ENCODE measurements around the gene KLHL29. TPM values are rescaled to one million over a fixed set of nuclear protein-coding genes. Genes with fewer than 3 reads are reported as not detected.

The KLHL29 gene
- total and polyA plus RNA-seq, 5 donors: 1.7 to 4.0 (median 2.0) TPM

- H3K27me3 ChIP-seq (ENCODE audit: control insufficient read depth, insufficient read depth): no peaks in the 10 kb centered on the region
- H3K27ac ChIP-seq (ENCODE audit: low read length): no peak overlapping the region
- H3K4me3 ChIP-seq (ENCODE audit: low read length): no peak overlapping the region
- no peaks in the 10 kb centered on the region for H3K9me3 ChIP-seq (ENCODE audit: control insufficient read depth, low read length)
- intact Hi-C loops (cut with DNase I): no loop called here
- ATAC-seq (no peak), DNase-seq (no peak)
- WGBS: 88% methylated on average over 8 of the region's 8 CpGs
- H3K4me1 ChIP-seq (ENCODE audit: control insufficient read depth, insufficient read depth, low read length): no peaks in the 10 kb centered on the region
Measured at GRCh38 chr2:23373666-23374065, 11.3 kb upstream of the KLHL29 start.

DNA sequence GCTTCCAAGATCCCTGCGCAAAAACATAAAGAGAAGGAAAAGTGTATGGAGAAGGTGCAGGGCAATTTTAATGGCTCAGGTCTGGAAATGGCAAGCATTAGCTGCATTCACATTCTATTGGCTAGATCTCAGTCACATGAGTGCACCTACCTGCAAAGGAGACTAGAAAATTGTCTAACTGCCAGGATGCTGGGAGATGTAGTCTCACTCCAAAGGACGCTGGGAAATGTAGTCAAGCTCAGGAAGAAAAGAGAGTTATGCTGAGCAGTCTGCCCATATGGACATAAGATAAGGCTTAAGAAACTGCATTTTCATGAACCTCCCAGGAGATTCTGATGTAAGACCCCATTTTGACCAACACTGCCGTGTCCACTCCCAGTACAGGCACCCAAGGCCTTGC, 9.5 kb upstream of the KLHL29 start:
- no peaks in the 10 kb centered on the region for H3K4me1 ChIP-seq (ENCODE audit: control insufficient read depth, insufficient read depth, low read length)
- H3K27me3 ChIP-seq (ENCODE audit: control insufficient read depth, insufficient read depth): no peaks in the 10 kb centered on the region
- H3K27ac ChIP-seq (ENCODE audit: low read length): no peak overlapping the region
- DNase-seq (no peak), ATAC-seq (no peak)
- WGBS: 80% methylated on average over 3 of the region's 3 CpGs
- no peak overlapping the region for H3K4me3 ChIP-seq (ENCODE audit: low read length)
- intact Hi-C loops (cut with DNase I): no loop called here
- no peaks in the 10 kb centered on the region for H3K9me3 ChIP-seq (ENCODE audit: control insufficient read depth, low read length)

GRCh38 chr2:23376075-23376474, 8.9 kb upstream of the KLHL29 start:
- Histone ChIP-seq H3K9me3 (ENCODE audit: control insufficient read depth, low read length) (no peaks in the 10 kb centered on the region), H3K4me3 (ENCODE audit: low read length) (no peak overlapping the region), H3K27me3 (ENCODE audit: control insufficient read depth, insufficient read depth) (no peaks in the 10 kb centered on the region), H3K4me1 (ENCODE audit: control insufficient read depth, insufficient read depth, low read length) (no peaks in the 10 kb centered on the region), H3K27ac (ENCODE audit: low read length) (no peak overlapping the region)
- WGBS: 76% methylated on average over 5 of the region's 5 CpGs
- intact Hi-C loops (cut with DNase I): no loop called here
- ATAC-seq: no peak
- no peak for DNase-seq

DNA sequence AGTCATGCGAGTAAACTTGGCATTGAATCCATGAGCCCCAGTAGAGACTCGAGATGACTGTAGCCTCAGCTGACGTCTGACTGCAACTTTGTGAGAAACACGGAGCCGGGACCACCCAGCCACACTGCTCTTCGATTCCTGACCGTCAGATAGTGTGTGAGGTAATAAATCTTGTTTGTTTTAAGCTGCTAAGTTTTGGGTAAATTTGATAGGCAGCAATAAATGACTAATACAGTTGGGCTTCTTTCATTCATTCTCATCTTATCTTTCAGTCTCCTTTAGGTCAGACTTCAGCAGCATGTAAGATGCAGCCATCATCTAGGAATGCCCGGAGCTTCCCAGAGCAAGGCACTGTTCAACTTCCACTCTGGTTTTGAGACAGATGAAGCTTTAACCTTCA, 8.0 kb upstream of the KLHL29 start:
- WGBS: 71% methylated on average over 8 of the region's 8 CpGs
- Histone ChIP-seq H3K9me3 (ENCODE audit: control insufficient read depth, low read length) (no peaks in the 10 kb centered on the region), H3K27me3 (ENCODE audit: control insufficient read depth, insufficient read depth) (no peaks in the 10 kb centered on the region), H3K27ac (ENCODE audit: low read length) (no peak overlapping the region), H3K4me1 (ENCODE audit: control insufficient read depth, insufficient read depth, low read length) (no peaks in the 10 kb centered on the region), H3K4me3 (ENCODE audit: low read length) (no peak overlapping the region)
- intact Hi-C loops (cut with DNase I): no loop called here
- no peak for DNase-seq
- ATAC-seq: no peak

DNA sequence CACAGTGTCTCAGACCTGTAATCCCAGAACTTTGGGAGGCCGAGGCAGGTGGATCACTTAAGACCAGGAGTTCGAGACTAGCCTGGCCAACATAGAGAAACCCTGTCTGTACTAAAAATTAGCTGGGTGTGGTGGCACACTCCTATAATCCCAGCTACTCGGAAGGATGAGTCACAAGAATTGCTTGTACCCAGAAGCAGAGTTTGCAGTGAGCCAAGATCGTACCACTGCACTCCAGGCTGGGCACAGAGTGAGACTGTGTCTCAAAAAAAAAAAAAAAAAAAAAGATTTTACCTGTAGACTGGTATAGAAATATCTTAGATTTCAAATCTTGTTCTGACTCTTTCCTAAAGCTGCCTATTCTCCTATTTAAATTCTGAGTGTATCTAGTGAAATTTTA, 7.2 kb upstream of the KLHL29 start:
- 91% methylated on average over 4 of the region's 4 CpGs for WGBS
- no peaks in the 10 kb centered on the region for H3K27me3 ChIP-seq (ENCODE audit: control insufficient read depth, insufficient read depth)
- H3K9me3 ChIP-seq (ENCODE audit: control insufficient read depth, low read length): no peaks in the 10 kb centered on the region
- H3K27ac ChIP-seq (ENCODE audit: low read length): no peak overlapping the region
- ATAC-seq (no peak), DNase-seq (no peak)
- H3K4me3 ChIP-seq (ENCODE audit: low read length): no peak overlapping the region
- no peaks in the 10 kb centered on the region for H3K4me1 ChIP-seq (ENCODE audit: control insufficient read depth, insufficient read depth, low read length)
- intact Hi-C loops (cut with DNase I): no loop called here

GRCh38 chr2:23378496-23378895, 6.5 kb upstream of the KLHL29 start:
- no peak overlapping the region for H3K4me3 ChIP-seq (ENCODE audit: low read length)
- no peaks in the 10 kb centered on the region for H3K9me3 ChIP-seq (ENCODE audit: control insufficient read depth, low read length)
- H3K27me3 ChIP-seq (ENCODE audit: control insufficient read depth, insufficient read depth): no peaks in the 10 kb centered on the region
- DNase-seq (no peak), ATAC-seq (no peak)
- no peak overlapping the region for H3K27ac ChIP-seq (ENCODE audit: low read length)
- no peaks in the 10 kb centered on the region for H3K4me1 ChIP-seq (ENCODE audit: control insufficient read depth, insufficient read depth, low read length)
- intact Hi-C loops (cut with DNase I): no loop called here
- WGBS: 95% methylated on average over 2 of the region's 2 CpGs

DNA sequence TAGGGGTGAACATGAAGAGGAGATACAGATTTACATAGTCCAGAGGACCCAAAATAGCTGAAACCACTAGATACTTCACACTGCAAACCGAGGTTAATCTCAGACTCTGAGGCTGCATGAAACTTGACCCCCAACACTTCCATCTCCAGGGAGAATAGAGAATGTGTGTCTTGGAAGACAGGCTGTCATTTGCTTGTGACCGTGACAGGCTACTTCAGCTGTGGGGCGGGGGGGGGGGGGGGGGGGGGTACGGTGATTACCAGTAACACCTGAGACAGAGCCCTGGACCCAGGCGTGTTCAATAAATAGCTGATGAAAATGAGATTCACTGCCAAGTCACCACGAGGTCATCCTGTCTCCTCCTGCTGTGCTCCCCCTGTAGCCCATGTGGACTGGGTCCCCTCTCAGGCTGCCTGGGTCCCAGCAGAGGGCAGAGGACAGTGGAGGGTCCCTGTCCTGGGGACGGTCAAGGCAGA, 5.7 kb upstream of the KLHL29 start:
- Histone ChIP-seq H3K27me3 (ENCODE audit: control insufficient read depth, insufficient read depth) (no peaks in the 10 kb centered on the region), H3K9me3 (ENCODE audit: control insufficient read depth, low read length) (no peaks in the 10 kb centered on the region), H3K4me1 (ENCODE audit: control insufficient read depth, insufficient read depth, low read length) (no peaks in the 10 kb centered on the region), H3K4me3 (ENCODE audit: low read length) (no peak overlapping the region), H3K27ac (ENCODE audit: low read length) (no peak overlapping the region)
- ATAC-seq (no peak), DNase-seq (no peak)
- intact Hi-C loops (cut with DNase I): no loop called here
- 81% methylated on average over 7 of the region's 7 CpGs for WGBS

- Histone ChIP-seq H3K4me1 (ENCODE audit: control insufficient read depth, insufficient read depth, low read length) (no peaks in the 10 kb centered on the region), H3K9me3 (ENCODE audit: control insufficient read depth, low read length) (no peaks in the 10 kb centered on the region), H3K27ac (ENCODE audit: low read length) (no peak overlapping the region), H3K27me3 (ENCODE audit: control insufficient read depth, insufficient read depth) (no peaks in the 10 kb centered on the region), H3K4me3 (ENCODE audit: low read length) (no peak overlapping the region)
- 29% methylated on average over 4 of the region's 4 CpGs for WGBS
- peak; percentile 19 to 59 for ATAC-seq
- intact Hi-C loops (cut with DNase I): no loop called here
- DNase-seq: peak in 1 of 3 donors; percentile 54
Measured at GRCh38 chr2:23380562-23381065, 4.4 kb upstream of the KLHL29 start.

DNA sequence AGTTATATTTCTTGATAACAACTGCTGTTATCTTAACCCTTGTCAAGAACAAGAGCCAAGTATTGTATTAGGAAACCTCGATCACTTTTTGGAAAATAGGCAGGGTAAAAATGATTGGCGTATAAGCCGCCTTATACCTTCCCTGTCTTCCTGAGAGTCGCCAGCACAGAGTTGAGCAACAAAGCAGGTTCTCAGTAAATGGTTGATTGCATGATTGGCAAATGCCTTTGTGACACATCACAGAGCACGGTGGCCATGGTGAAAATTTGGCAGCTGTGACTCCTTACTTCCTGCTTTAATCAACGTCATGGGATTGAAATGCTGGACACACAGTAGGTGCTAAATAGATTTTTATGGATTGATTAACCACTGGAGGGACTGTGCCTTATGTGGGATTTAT, 3.9 kb upstream of the KLHL29 start:
- WGBS: 42% methylated on average over 6 of the region's 6 CpGs
- Histone ChIP-seq H3K27me3 (ENCODE audit: control insufficient read depth, insufficient read depth) (no peaks in the 10 kb centered on the region), H3K27ac (ENCODE audit: low read length) (no peak overlapping the region), H3K9me3 (ENCODE audit: control insufficient read depth, low read length) (no peaks in the 10 kb centered on the region), H3K4me1 (ENCODE audit: control insufficient read depth, insufficient read depth, low read length) (no peaks in the 10 kb centered on the region), H3K4me3 (ENCODE audit: low read length) (no peak overlapping the region)
- ATAC-seq (peak in 1 of 2 donors; percentile 60), DNase-seq (peak; percentile 47 to 66 (median 65))
- intact Hi-C loops (cut with DNase I): no loop called here

DNA sequence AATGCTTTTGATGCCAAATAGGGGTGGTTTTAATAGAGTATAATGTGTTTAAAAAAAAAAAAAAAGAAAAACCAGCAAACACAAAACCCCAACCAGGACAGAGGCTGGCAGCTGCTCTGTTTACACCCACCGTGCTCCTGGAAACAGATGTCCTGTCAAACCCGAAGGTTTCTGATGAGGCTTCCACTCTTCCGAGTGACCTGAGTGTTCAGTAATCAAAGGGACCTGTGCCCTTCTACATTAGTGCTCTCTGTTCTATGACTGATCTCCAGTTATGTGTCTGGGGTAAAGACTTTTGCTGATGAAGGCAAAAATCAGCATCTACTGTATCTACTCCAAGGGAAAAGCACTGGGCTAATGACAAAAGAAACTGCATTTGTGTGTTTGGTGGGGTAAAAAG, 3.5 kb upstream of the KLHL29 start:
- DNase-seq (no peak), ATAC-seq (no peak)
- intact Hi-C loops (cut with DNase I): no loop called here
- Histone ChIP-seq H3K4me3 (ENCODE audit: low read length) (no peak overlapping the region), H3K27ac (ENCODE audit: low read length) (no peak overlapping the region), H3K9me3 (ENCODE audit: control insufficient read depth, low read length) (no peaks in the 10 kb centered on the region), H3K27me3 (ENCODE audit: control insufficient read depth, insufficient read depth) (no peaks in the 10 kb centered on the region), H3K4me1 (ENCODE audit: control insufficient read depth, insufficient read depth, low read length) (no peaks in the 10 kb centered on the region)
- WGBS: 40% methylated on average over 3 of the region's 3 CpGs

DNA sequence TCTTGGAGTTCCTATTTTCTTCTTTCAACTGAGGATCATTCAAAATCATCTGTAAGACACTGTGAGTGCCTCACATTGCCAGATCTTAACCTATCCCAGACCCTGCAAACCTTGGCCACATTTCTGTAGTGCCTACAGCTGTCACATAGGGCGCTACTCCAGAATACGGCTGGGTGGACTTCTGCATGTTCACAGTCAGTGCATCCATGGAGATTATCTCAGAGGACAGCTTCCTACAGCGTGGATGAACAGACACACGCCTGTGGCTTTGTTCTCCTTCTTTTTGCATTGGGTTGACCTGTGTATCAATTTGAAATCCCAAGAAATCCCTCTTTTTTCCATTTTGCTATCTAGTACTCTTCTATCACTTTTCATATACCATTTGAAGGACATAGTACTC, 1.9 kb upstream of the KLHL29 start:
- Histone ChIP-seq H3K9me3 (ENCODE audit: control insufficient read depth, low read length) (no peaks in the 10 kb centered on the region), H3K27ac (ENCODE audit: low read length) (no peak overlapping the region), H3K4me1 (ENCODE audit: control insufficient read depth, insufficient read depth, low read length) (peaks cover 2% of the 10 kb centered on the region), H3K27me3 (ENCODE audit: control insufficient read depth, insufficient read depth) (no peaks in the 10 kb centered on the region), H3K4me3 (ENCODE audit: low read length) (no peak overlapping the region)
- DNase-seq: no peak
- intact Hi-C loops (cut with DNase I): no loop called here
- ATAC-seq: no peak
- WGBS: 74% methylated on average over 4 of the region's 4 CpGs

DNA sequence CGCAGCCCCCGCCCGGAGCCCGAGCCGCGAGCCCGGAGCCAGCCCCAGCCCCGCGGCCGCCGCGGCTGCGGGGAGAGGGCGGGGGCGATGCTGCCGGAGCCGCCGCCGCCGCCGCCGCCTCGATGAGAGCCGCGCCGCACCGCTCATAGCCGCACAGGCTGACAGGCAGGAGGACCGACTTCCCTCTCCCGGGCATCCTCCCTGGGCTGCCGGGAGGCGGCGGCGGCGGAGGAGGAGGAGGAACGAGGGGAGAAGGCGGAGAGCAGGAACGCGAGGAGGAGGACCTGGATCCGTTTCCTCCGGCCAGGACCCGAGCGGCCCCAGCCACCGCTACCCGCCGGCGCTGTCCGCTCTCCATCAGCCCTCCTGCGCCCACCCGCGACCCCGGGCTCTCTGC, 370 bp downstream of the KLHL29 start:
- H3K27me3 ChIP-seq (ENCODE audit: control insufficient read depth, insufficient read depth): no peaks in the 10 kb centered on the region
- intact Hi-C loops (cut with DNase I): no loop called here
- peak; percentile 2 to 50 for ATAC-seq
- peak overlapping the region; percentile 81 for H3K4me3 ChIP-seq (ENCODE audit: low read length)
- peak; percentile 53 to 79 (median 78) for DNase-seq
- under 1% methylated on average over 52 of the region's 52 CpGs for WGBS
- peaks cover 2% of the 10 kb centered on the region for H3K4me1 ChIP-seq (ENCODE audit: control insufficient read depth, insufficient read depth, low read length)
- no peaks in the 10 kb centered on the region for H3K9me3 ChIP-seq (ENCODE audit: control insufficient read depth, low read length)
- no peak overlapping the region for H3K27ac ChIP-seq (ENCODE audit: low read length)
